ENCODE measurements around the gene SMIM45.

Gene SMIM45

DNA sequence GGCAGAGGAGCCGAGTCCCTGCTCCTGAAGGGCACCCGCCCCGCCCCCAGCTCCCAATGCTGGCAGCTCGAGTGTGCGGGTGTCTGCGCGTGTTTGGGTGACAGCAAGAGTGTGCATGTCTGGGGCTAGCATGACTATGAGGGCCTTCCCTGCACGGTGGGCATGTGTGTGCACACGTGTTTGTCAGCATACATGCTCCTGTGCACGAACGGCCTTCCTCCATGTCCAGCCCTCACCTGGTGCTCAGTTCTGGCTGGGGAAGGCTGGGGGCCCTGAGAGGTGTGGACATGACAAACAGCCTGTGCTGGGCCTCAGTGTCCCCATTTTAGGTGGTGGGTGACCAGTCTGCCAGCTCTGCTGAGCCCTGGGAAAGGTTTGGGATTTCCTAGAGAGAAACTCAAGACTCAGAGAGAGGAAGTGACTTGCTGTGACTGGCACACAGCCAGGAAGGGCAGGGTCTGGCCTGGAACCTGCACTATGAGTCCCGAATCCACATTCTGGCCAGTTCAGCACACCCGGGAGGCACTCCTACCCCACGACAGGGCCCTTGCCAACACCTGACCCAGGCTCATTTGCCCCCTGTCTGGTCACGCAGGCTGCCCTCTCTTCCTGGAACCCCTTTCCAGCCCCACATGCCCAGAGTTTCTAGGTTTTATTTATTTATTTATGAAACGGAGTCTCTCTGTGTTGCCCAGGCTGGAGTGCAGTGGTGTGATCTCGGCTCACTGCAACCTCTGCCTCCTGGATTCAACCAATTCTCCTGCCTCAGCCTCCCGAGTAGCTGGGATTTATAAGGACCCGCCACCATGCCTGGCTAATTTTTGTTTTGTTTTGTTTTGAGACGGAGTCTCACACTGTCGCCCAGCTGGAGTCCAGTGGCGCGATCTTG lies 33.8 kb upstream of the SMIM45 start:
- DNase-seq (ENCODE audit: low read depth, low spot score) (no peak), FAIRE-seq (peak; percentile 49), ATAC-seq (no peak)
- BruUV-seq (replicated peaks), result no TSS peak
- H3K4me3 ChIP-seq, result peak overlapping the region; percentile 66; the same call in 1 of the 2 replicates
- H3K9ac ChIP-seq (ENCODE audit: control insufficient read depth, insufficient read depth, low read length), result no peak overlapping the region
- peak overlapping the region; percentile 86 for H3K27ac ChIP-seq (ENCODE audit: control insufficient read depth, insufficient read depth)
- ChIA-PET CTCF (interaction anchor here (0.6 to 2.2 kb wide), 6 partner anchors 10 to 171 kb away, joined by 3 to 8 read pairs (median 4); no protein-coding TSS in a partner anchor), POLR2A (interaction anchor here (1.2 to 15.3 kb wide), 5 partner anchors 8 to 55 kb away, joined by 3 to 599 read pairs (median 5); partner anchors contain the start of gene TNFRSF13C), RAD21 (ENCODE audit: unreplicated experiment) (interaction anchor here (1.1 to 1.2 kb wide), 2 partner anchors 18 to 220 kb away, joined by 5 read pairs; no protein-coding TSS in a partner anchor), SMC1A (ENCODE audit: uncharacterized antibody, unreplicated experiment) (interaction anchor here (1.4 to 15.4 kb wide), 5 partner anchors 20 to 85 kb away, joined by 3 to 321 read pairs (median 5); partner anchors contain the start of gene SREBF2)
- 55% methylated on average over 23 of the region's 23 CpGs for WGBS (ENCODE audit: insufficient coverage, insufficient replicate concordance, low lambda C conversion rate, missing lambda C conversion rate)
- no peaks in the 10 kb centered on the region for H3K9me3 ChIP-seq (replicated peaks; ENCODE audit: control insufficient read depth, insufficient read depth, low read length)
- peaks cover 64% of the 10 kb centered on the region for H3K4me1 ChIP-seq (ENCODE audit: control insufficient read depth, insufficient read depth, low read length)
- H4K20me1 ChIP-seq (ENCODE audit: control insufficient read depth, insufficient read depth), result no peaks in the 10 kb centered on the region
- H2AFZ ChIP-seq (ENCODE audit: control insufficient read depth, low read depth, low read length), result no peak overlapping the region
- H3K27me3 ChIP-seq (replicated peaks in 1 of 2; ENCODE audit: control insufficient read depth in 2 of 2, insufficient read depth in 2 of 2, low read length in 1 of 2), result peaks cover 2 to 3% of the 10 kb centered on the region in 2 experiments; a peak in 3 of 4 replicates
- in situ Hi-C loops (cut with MboI), result no loop called here
- peak overlapping the region; percentile 97 for H3K4me2 ChIP-seq (ENCODE audit: control insufficient read depth, insufficient read depth)
- peaks cover 15% of the 10 kb centered on the region for H3K79me2 ChIP-seq (ENCODE audit: control insufficient read depth, insufficient read depth, low read length)
- intact Hi-C loops (cut with micrococcal nuclease; ENCODE audit: unreplicated experiment), result no loop called here
- 0 out of 4 replicates have a peak, but pooled peaks cover 0 to 1% of the 10 kb centered on the region in 2 experiments for H3K36me3 ChIP-seq (ENCODE audit: control insufficient read depth in 2 of 2, insufficient read depth in 2 of 2, low read length in 1 of 2)
- TF ChIP-seq YY1 (IDR thresholded peaks at IDR 0.05; ENCODE audit: low read depth, low read length) (no peak), SMAD1 (IDR thresholded peaks at IDR 0.05; ENCODE audit: low read depth, partially characterized antibody) (peak; percentile 80), PAX5 (IDR thresholded peaks at IDR 0.05; ENCODE audit: borderline replicate concordance, low read depth, low read length) (peak; percentile 48; the same call in 1 of the 2 replicates), HDGF (IDR thresholded peaks at IDR 0.05) (0 out of 2 replicates have a peak, but pooled peaks have one; percentile 14), SPI1 (IDR thresholded peaks at IDR 0.05; ENCODE audit: borderline replicate concordance, insufficient read depth, low read depth, low read length) (peak; percentile 88), MEF2B (IDR thresholded peaks at IDR 0.05; ENCODE audit: partially characterized antibody, poor library complexity, severe bottlenecking) (no peak), POLR2AphosphoS5 (IDR thresholded peaks at IDR 0.05; ENCODE audit: low read length) (peak; percentile 53; the same call in 1 of the 2 replicates), POU2F2 (IDR thresholded peaks at IDR 0.05; ENCODE audit: borderline replicate concordance, low read depth, low read length) (peak; percentile 16; the same call in 1 of the 3 replicates), DPF2 (IDR thresholded peaks at IDR 0.05) (0 out of 2 replicates have a peak, but pooled peaks have one; percentile 15)
- TF ChIP-seq, protein P1, sequence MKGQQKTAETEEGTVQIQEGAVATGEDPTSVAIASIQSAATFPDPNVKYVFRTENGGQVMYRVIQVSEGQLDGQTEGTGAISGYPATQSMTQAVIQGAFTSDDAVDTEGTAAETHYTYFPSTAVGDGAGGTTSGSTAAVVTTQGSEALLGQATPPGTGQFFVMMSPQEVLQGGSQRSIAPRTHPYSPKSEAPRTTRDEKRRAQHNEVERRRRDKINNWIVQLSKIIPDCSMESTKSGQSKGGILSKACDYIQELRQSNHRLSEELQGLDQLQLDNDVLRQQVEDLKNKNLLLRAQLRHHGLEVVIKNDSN (IDR thresholded peaks at IDR 0.05; ENCODE audit: borderline replicate concordance, extremely low read length, insufficient read depth, low read depth, low read length), result peak; percentile 12
- TF ChIP-seq, protein P2, sequence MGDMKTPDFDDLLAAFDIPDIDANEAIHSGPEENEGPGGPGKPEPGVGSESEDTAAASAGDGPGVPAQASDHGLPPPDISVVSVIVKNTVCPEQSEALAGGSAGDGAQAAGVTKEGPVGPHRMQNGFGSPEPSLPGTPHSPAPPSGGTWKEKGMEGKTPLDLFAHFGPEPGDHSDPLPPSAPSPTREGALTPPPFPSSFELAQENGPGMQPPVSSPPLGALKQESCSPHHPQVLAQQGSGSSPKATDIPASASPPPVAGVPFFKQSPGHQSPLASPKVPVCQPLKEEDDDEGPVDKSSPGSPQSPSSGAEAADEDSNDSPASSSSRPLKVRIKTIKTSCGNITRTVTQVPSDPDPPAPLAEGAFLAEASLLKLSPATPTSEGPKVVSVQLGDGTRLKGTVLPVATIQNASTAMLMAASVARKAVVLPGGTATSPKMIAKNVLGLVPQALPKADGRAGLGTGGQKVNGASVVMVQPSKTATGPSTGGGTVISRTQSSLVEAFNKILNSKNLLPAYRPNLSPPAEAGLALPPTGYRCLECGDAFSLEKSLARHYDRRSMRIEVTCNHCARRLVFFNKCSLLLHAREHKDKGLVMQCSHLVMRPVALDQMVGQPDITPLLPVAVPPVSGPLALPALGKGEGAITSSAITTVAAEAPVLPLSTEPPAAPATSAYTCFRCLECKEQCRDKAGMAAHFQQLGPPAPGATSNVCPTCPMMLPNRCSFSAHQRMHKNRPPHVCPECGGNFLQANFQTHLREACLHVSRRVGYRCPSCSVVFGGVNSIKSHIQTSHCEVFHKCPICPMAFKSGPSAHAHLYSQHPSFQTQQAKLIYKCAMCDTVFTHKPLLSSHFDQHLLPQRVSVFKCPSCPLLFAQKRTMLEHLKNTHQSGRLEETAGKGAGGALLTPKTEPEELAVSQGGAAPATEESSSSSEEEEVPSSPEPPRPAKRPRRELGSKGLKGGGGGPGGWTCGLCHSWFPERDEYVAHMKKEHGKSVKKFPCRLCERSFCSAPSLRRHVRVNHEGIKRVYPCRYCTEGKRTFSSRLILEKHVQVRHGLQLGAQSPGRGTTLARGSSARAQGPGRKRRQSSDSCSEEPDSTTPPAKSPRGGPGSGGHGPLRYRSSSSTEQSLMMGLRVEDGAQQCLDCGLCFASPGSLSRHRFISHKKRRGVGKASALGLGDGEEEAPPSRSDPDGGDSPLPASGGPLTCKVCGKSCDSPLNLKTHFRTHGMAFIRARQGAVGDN (IDR thresholded peaks at IDR 0.05), result peak; percentile 40; the same call in 1 of the 2 replicates
- TF ChIP-seq, protein P3, sequence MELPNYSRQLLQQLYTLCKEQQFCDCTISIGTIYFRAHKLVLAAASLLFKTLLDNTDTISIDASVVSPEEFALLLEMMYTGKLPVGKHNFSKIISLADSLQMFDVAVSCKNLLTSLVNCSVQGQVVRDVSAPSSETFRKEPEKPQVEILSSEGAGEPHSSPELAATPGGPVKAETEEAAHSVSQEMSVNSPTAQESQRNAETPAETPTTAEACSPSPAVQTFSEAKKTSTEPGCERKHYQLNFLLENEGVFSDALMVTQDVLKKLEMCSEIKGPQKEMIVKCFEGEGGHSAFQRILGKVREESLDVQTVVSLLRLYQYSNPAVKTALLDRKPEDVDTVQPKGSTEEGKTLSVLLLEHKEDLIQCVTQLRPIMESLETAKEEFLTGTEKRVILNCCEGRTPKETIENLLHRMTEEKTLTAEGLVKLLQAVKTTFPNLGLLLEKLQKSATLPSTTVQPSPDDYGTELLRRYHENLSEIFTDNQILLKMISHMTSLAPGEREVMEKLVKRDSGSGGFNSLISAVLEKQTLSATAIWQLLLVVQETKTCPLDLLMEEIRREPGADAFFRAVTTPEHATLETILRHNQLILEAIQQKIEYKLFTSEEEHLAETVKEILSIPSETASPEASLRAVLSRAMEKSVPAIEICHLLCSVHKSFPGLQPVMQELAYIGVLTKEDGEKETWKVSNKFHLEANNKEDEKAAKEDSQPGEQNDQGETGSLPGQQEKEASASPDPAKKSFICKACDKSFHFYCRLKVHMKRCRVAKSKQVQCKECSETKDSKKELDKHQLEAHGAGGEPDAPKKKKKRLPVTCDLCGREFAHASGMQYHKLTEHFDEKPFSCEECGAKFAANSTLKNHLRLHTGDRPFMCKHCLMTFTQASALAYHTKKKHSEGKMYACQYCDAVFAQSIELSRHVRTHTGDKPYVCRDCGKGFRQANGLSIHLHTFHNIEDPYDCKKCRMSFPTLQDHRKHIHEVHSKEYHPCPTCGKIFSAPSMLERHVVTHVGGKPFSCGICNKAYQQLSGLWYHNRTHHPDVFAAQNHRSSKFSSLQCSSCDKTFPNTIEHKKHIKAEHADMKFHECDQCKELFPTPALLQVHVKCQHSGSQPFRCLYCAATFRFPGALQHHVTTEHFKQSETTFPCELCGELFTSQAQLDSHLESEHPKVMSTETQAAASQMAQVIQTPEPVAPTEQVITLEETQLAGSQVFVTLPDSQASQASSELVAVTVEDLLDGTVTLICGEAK (IDR thresholded peaks at IDR 0.05; ENCODE audit: borderline replicate concordance), result peak; percentile 36; the same call in 1 of the 2 replicates
